A549 (cell line): ENCODE measurements around the gene RBFOX1. TPM values are rescaled to one million over a fixed set of nuclear protein-coding genes. Genes with fewer than 3 reads are reported as not detected.
"Not testable (repeated sequence)": the region's sequence is repeated elsewhere in the genome, so short reads cannot be mapped to it uniquely, and the experiment has no call there.

Source experiments
- ATAC-seq, 2 experiments: fragments of 200-7000 bp in 1 of 2; fragments of >200 bp in 1 of 2; cut with Nextera tagmentation in 1 of 2; cut with Tn5 transposase in 1 of 2; 3 replicates each; pipeline versions ENCODE4 v1.8.0 to v1.9.1; 2018 to 2020; ENCODE audit warnings: mild to moderate bottlenecking in 1 of 2, moderate library complexity in 1 of 2
- CTCF ChIA-PET: fragments of 300-600 bp; sonication (Branson Sonifier 250); formaldehyde crosslinking; extraction: SDS; loops from one replicate; lab custom pipeline; 2021; ENCODE audit warnings: antibody characterized with exemption, inconsistent platforms; lab: Yijun Ruan, JAX
- POLR2A ChIA-PET: fragments of 350-600 bp; formaldehyde crosslinking; extraction: SDS; loops from one replicate; lab custom pipeline; 2021; ENCODE audit warnings: antibody characterized with exemption, inconsistent platforms; lab: Yijun Ruan, JAX
- DNase-seq, 2 experiments: peaks; one replicate each; pipeline versions ENCODE4 v3.0.0 to v3.0.0-alpha.2; 2011 to 2016; ENCODE audit warnings: low read depth in 1 of 2, low spot score in 1 of 2
- FAIRE-seq: peaks from 2 replicates; lab custom pipeline; 2011; peaks lifted over from hg19 to GRCh38; lab: Jason Lieb, UNC
- H3K27ac ChIP-seq, 2 experiments: fragments of >200 bp; sonication (Bioruptor Twin); formaldehyde crosslinking; 3 replicates each; pipeline ENCODE4 v1.5.1; 2016 to 2017
- H3K4me1 ChIP-seq: fragments of >200 bp; sonication (Bioruptor Twin); formaldehyde crosslinking; 3 replicates; pipeline ENCODE4 v1.6.1; 2016
- H3K4me2 ChIP-seq: fragments of >200 bp; sonication (Bioruptor Twin); formaldehyde crosslinking; 3 replicates; pipeline ENCODE4 v1.6.1; 2016
- H3K4me3 ChIP-seq: fragments of >200 bp; sonication (Bioruptor Twin); formaldehyde crosslinking; 3 replicates; pipeline ENCODE4 v1.5.1; 2016
- H3K9me3 ChIP-seq: fragments of >200 bp; sonication (Bioruptor Twin); formaldehyde crosslinking; 3 replicates; pipeline ENCODE4 v1.6.1; 2016
- BHLHE40 ChIP-seq: IDR thresholded peaks from 2 replicates; pipeline ENCODE4 v1.6.1; 2012; ENCODE audit warnings: low read depth, low read length, inconsistent platforms
- CBX2 ChIP-seq: fragments of 200-600 bp; sonication (generic); IDR thresholded peaks from 2 replicates; pipeline ENCODE4 v1.6.1; 2016; ENCODE audit warnings: low read depth, mild to moderate bottlenecking, borderline replicate concordance
- CBX8 ChIP-seq: fragments of 200-600 bp; sonication (generic); IDR thresholded peaks from 2 replicates; pipeline ENCODE4 v1.6.1; 2016
- CEBPB ChIP-seq, 2 experiments: fragments of >200 bp in 1 of 2; sonication (Bioruptor Twin) in 1 of 2; formaldehyde crosslinking in 1 of 2; IDR thresholded peaks; 2 replicates each; pipeline ENCODE4 v1.6.1; 2012 to 2016
- ESRRA ChIP-seq: fragments of 150-350 bp; IDR thresholded peaks from 2 replicates; pipeline ENCODE4 v1.6.1; 2014; ENCODE audit warnings: mild to moderate bottlenecking, low read length, borderline replicate concordance
- FOSB ChIP-seq: fragments of 250-450 bp; sonication (Bioruptor Pico); IDR thresholded peaks from 2 replicates; pipeline ENCODE4 v1.5.0; 2020; ENCODE audit warnings: mild to moderate bottlenecking, moderate library complexity
- FOXS1 ChIP-seq: fragments of 250-450 bp; sonication (Bioruptor Pico); IDR thresholded peaks from 2 replicates; pipeline ENCODE4 v1.5.0; 2020; ENCODE audit warnings: mild to moderate bottlenecking, moderate library complexity
- KDM1A ChIP-seq: fragments of 200-600 bp; sonication (generic); IDR thresholded peaks from 2 replicates; pipeline ENCODE4 v1.6.1; 2016; ENCODE audit warnings: low read depth, mild to moderate bottlenecking
- KDM5A ChIP-seq: fragments of 200-600 bp; sonication (generic); IDR thresholded peaks from 2 replicates; pipeline ENCODE4 v1.6.1; 2016; ENCODE audit warnings: antibody characterized with exemption, mild to moderate bottlenecking
- MAFK ChIP-seq: fragments of 450-650 bp; IDR thresholded peaks from 2 replicates; pipeline ENCODE4 v1.6.1; 2014; ENCODE audit not compliant: partially characterized antibody
- MYC ChIP-seq: IDR thresholded peaks from 2 replicates; pipeline ENCODE4 v1.6.1; 2012; ENCODE audit warnings: mild to moderate bottlenecking, inconsistent platforms, low read length, improper control_type of control experiment, borderline replicate concordance
- NPAS2 ChIP-seq: fragments of 250-450 bp; sonication (Bioruptor Pico); IDR thresholded peaks from 2 replicates; pipeline ENCODE4 v1.8.0; 2022; ENCODE audit warnings: mild to moderate bottlenecking, moderate library complexity, borderline replicate concordance
- RARB ChIP-seq: fragments of 250-450 bp; sonication (Bioruptor Pico); IDR thresholded peaks from 2 replicates; pipeline ENCODE4 v1.8.0; 2021; ENCODE audit warnings: mild to moderate bottlenecking, moderate library complexity
- SMC3 ChIP-seq: fragments of >200 bp; sonication (Bioruptor Twin); formaldehyde crosslinking; IDR thresholded peaks from 3 replicates; pipeline ENCODE4 v1.6.1; 2018; ENCODE audit warnings: inconsistent platforms
- ZC3H11A ChIP-seq: fragments of 450-650 bp; IDR thresholded peaks from 2 replicates; pipeline ENCODE4 v1.6.1; 2014; ENCODE audit warnings: antibody characterized with exemption, mild to moderate bottlenecking
- WGBS: methylation state at CpG from one replicate; pipeline ENCODE4 v1.1.6; 2017; ENCODE audit errors: missing lambda C conversion rate; 5-methylcytosine and 5-hydroxymethylcytosine counted together
- polyA plus RNA-seq, 4 experiments: library from polyadenylated mRNA; depleted of rRNA in 3 of 4; stranded (reverse); fragments of >200 nt; fragmentation: RNase III in 1 of 4; extraction: RNeasy Plus Mini Kit Qiagen cat#74134 plus additional on column Dnase treatment in 1 of 4; gene quantifications; 2 replicates in 3 of 4; 3 replicates in 1 of 4; pipeline ENCODE4 v1.2.3, GENCODE V29; 2011 to 2017
- TF ChIP-seq, protein P1 (sequence below): fragments of 150-350 bp; IDR thresholded peaks from 2 replicates; pipeline ENCODE4 v1.6.1; 2014; ENCODE audit warnings: low read depth, mild to moderate bottlenecking, low read length
- TF ChIP-seq, protein P2 (sequence below): IDR thresholded peaks from 2 replicates; pipeline ENCODE4 v1.6.1; 2012; ENCODE audit warnings: low read depth, borderline replicate concordance
- TF ChIP-seq, protein P3 (sequence below): fragments of 250-450 bp; sonication (Bioruptor Pico); IDR thresholded peaks from 2 replicates; pipeline ENCODE4 v1.5.0; 2020; ENCODE audit warnings: low read depth, mild to moderate bottlenecking, moderate library complexity
- TF ChIP-seq, protein P4 (sequence below): fragments of 250-450 bp; sonication (Bioruptor Pico); IDR thresholded peaks from 2 replicates; pipeline ENCODE4 v1.5.0; 2021; ENCODE audit warnings: mild to moderate bottlenecking, moderate library complexity, borderline replicate concordance
- TF ChIP-seq, protein P5 (sequence below): fragments of 200-600 bp; sonication (generic); IDR thresholded peaks from 2 replicates; pipeline ENCODE4 v1.6.1; 2016; ENCODE audit warnings: antibody characterized with exemption, mild to moderate bottlenecking, moderate library complexity
- TF ChIP-seq, protein P6 (sequence below): fragments of >200 bp; sonication (Bioruptor Twin); formaldehyde crosslinking; IDR thresholded peaks from 2 replicates; pipeline ENCODE4 v1.6.1; 2016

The RBFOX1 gene
- polyA plus RNA-seq, 2 of the 4 experiments (the other 2 are of a cell fraction), result not detected

DNA sequence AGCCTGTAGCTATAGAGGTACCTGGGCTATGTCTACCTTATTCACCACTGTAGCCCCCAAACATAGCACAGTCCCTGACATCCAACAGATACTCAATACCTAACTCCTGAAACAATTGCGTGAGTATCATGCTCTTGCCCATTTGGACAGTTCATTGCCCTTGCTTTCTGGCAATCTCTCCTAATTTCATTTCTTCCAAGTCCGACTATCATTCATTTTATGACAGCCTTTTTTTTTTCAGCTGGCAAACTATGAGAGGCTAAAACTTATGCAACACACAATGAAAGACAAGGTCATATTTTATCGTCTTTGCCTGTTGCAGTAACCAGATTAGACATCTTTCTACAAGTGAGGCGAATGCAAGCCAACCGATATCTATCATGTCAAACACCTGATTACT lies 169.2 kb downstream of the RBFOX1 start:
- no peak overlapping the region for H3K27ac ChIP-seq
- CTCF ChIA-PET, result interaction anchor here (0.5 kb wide), 1 partner anchor 187 kb away, joined by 3 read pairs; no protein-coding TSS in a partner anchor
- POLR2A ChIA-PET, result no interaction called here
- no peak overlapping the region for H3K4me2 ChIP-seq
- FAIRE-seq (no peak), DNase-seq (no peak), ATAC-seq (no peak)
- H3K4me3 ChIP-seq, result no peak overlapping the region
- no peaks in the 10 kb centered on the region for H3K4me1 ChIP-seq
- 13% methylated on average over 5 of the region's 5 CpGs for WGBS
- no peaks in the 10 kb centered on the region for H3K9me3 ChIP-seq
- no peak for TF ChIP-seq NPAS2 (CRISPR knock-in tag)
- no peak for TF ChIP-seq ESRRA
- TF ChIP-seq BHLHE40, result no peak
- no peak for TF ChIP-seq CBX2
- TF ChIP-seq FOXS1, result no peak
- TF ChIP-seq MAFK, result no peak
- TF ChIP-seq FOSB (CRISPR knock-in tag), result no peak
- TF ChIP-seq, protein P1, sequence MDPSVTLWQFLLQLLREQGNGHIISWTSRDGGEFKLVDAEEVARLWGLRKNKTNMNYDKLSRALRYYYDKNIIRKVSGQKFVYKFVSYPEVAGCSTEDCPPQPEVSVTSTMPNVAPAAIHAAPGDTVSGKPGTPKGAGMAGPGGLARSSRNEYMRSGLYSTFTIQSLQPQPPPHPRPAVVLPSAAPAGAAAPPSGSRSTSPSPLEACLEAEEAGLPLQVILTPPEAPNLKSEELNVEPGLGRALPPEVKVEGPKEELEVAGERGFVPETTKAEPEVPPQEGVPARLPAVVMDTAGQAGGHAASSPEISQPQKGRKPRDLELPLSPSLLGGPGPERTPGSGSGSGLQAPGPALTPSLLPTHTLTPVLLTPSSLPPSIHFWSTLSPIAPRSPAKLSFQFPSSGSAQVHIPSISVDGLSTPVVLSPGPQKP, result no peak
- TF ChIP-seq, protein P2, sequence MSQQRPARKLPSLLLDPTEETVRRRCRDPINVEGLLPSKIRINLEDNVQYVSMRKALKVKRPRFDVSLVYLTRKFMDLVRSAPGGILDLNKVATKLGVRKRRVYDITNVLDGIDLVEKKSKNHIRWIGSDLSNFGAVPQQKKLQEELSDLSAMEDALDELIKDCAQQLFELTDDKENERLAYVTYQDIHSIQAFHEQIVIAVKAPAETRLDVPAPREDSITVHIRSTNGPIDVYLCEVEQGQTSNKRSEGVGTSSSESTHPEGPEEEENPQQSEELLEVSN, result no peak
- no peak for TF ChIP-seq KDM1A
- TF ChIP-seq, protein P3, sequence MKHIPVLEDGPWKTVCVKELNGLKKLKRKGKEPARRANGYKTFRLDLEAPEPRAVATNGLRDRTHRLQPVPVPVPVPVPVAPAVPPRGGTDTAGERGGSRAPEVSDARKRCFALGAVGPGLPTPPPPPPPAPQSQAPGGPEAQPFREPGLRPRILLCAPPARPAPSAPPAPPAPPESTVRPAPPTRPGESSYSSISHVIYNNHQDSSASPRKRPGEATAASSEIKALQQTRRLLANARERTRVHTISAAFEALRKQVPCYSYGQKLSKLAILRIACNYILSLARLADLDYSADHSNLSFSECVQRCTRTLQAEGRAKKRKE (CRISPR knock-in tag), result no peak
- TF ChIP-seq, protein P4, sequence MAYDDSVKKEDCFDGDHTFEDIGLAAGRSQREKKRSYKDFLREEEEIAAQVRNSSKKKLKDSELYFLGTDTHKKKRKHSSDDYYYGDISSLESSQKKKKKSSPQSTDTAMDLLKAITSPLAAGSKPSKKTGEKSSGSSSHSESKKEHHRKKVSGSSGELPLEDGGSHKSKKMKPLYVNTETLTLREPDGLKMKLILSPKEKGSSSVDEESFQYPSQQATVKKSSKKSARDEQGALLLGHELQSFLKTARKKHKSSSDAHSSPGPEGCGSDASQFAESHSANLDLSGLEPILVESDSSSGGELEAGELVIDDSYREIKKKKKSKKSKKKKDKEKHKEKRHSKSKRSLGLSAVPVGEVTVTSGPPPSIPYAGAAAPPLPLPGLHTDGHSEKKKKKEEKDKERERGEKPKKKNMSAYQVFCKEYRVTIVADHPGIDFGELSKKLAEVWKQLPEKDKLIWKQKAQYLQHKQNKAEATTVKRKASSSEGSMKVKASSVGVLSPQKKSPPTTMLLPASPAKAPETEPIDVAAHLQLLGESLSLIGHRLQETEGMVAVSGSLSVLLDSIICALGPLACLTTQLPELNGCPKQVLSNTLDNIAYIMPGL (CRISPR knock-in tag), result no peak

DNA sequence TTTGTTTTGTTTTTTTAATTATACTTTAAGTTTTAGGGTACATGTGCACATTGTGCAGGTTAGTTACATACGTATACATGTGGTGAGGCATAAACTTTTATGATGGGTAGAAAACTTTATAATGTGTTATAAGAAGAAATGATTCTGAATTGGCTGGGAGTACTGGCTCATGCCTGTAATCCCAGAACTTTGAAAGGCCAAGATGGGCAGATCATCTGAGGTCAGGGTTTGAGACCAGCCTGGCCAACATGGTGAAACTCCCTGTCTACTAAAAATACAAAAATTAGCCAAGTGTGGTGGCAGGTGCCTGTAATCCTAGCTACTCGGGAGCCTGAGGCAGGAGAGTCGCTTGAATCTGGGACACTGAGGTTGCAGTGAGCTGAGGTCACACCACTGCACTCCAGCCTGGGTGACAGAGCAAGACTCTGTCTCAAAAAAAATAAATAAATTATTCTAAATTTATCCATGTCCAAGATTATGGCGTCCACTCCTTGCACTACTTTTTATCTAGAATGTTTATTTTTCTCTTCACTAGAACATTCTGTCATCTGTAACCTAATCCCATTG lies 170.0 kb downstream of the RBFOX1 start:
- DNase-seq, POLR2A ChIA-PET, CTCF ChIA-PET, H3K27ac ChIP-seq, H3K4me1 ChIP-seq, H3K4me2 ChIP-seq, ATAC-seq, H3K4me3 ChIP-seq, FAIRE-seq, H3K9me3 ChIP-seq: not testable (repeated sequence)
- WGBS, result 5% methylated on average over 4 of the region's 4 CpGs

DNA sequence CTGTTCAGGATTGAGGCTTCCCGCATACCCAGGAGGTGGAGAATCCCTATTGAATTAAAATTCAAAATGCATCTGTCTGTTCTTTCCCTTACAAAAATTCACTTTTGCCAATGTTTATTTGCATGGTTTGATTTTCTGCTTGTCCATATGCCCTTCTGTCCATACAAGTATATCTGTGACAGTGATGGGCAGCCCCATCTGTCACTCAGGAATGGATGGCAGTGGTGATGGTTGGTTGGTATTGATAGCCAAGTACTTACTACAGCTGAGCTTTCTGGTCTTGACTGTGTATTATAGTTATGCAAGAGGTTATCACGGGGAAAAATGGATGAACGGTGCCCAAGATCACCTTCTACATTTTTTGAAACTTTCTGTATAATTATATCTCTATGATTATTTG lies 171.0 kb downstream of the RBFOX1 start:
- Histone ChIP-seq H3K9me3 (no peaks in the 10 kb centered on the region), H3K27ac (no peak overlapping the region), H3K4me1 (no peaks in the 10 kb centered on the region), H3K4me3 (no peak overlapping the region), H3K4me2 (no peak overlapping the region)
- WGBS, result 33% methylated on average over 3 of the region's 3 CpGs
- no peak for FAIRE-seq
- no peak for ATAC-seq
- no peak for DNase-seq
- POLR2A ChIA-PET, result no interaction called here
- CTCF ChIA-PET, result no interaction called here
- TF ChIP-seq CBX8 (no peak), CEBPB (IDR thresholded peaks at IDR 0.05) (no peak), MYC (no peak), RARB (CRISPR knock-in tag) (no peak), SMC3 (no peak), ZC3H11A (no peak), KDM5A (no peak)
- TF ChIP-seq, protein P5, sequence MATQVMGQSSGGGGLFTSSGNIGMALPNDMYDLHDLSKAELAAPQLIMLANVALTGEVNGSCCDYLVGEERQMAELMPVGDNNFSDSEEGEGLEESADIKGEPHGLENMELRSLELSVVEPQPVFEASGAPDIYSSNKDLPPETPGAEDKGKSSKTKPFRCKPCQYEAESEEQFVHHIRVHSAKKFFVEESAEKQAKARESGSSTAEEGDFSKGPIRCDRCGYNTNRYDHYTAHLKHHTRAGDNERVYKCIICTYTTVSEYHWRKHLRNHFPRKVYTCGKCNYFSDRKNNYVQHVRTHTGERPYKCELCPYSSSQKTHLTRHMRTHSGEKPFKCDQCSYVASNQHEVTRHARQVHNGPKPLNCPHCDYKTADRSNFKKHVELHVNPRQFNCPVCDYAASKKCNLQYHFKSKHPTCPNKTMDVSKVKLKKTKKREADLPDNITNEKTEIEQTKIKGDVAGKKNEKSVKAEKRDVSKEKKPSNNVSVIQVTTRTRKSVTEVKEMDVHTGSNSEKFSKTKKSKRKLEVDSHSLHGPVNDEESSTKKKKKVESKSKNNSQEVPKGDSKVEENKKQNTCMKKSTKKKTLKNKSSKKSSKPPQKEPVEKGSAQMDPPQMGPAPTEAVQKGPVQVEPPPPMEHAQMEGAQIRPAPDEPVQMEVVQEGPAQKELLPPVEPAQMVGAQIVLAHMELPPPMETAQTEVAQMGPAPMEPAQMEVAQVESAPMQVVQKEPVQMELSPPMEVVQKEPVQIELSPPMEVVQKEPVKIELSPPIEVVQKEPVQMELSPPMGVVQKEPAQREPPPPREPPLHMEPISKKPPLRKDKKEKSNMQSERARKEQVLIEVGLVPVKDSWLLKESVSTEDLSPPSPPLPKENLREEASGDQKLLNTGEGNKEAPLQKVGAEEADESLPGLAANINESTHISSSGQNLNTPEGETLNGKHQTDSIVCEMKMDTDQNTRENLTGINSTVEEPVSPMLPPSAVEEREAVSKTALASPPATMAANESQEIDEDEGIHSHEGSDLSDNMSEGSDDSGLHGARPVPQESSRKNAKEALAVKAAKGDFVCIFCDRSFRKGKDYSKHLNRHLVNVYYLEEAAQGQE, result no peak
- TF ChIP-seq, protein P4 (CRISPR knock-in tag), result no peak
- TF ChIP-seq, protein P6, sequence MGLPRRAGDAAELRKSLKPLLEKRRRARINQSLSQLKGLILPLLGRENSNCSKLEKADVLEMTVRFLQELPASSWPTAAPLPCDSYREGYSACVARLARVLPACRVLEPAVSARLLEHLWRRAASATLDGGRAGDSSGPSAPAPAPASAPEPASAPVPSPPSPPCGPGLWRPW, result no peak
- TF ChIP-seq, protein P2, result no peak
